ENCODE results near the gene FOLR3.

GRCh38 chr11:72103754-72104167 lies 31.8 kb upstream of the FOLR3 start:
- TF ChIP-seq POLR2A (IDR thresholded peaks at IDR 0.05) (no peak), CTCF (IDR thresholded peaks at IDR 0.05) (no peak)
